GM13977 (cell line): ENCODE results near the gene TNFAIP8L2.
A peak's percentile ranks its signal among the peaks of the same experiment; 100 is the strongest.

Source experiments
- DNase-seq: peaks from one replicate; pipeline ENCODE4 v3.0.0; 2012; ENCODE audit warnings: low spot score
- in situ Hi-C: fragments of 300-500 bp; cut with MboI; formaldehyde crosslinking; loops from one replicate; pipeline ENCODE4 v1.12.0; 2022; ENCODE audit warnings: low sequenced_read_pairs, low pct_unique_long_range_greater_than_20kb, mixed read lengths, inconsistent platforms; ENCODE audit not compliant: unreplicated experiment
- TF ChIP-seq, protein P1 (sequence below): IDR thresholded peaks from 2 replicates; pipeline ENCODE4 v1.5.1; 2012; ENCODE audit warnings: mild to moderate bottlenecking, control low read depth; ENCODE audit not compliant: insufficient read depth; ENCODE audit errors: extremely low read depth, missing control alignments

TNFAIP8L2 gene

GRCh38 chr1:151158326-151158725 is 1.9 kb downstream of the TNFAIP8L2 start:
- no peak for DNase-seq
- TF ChIP-seq, protein P1, sequence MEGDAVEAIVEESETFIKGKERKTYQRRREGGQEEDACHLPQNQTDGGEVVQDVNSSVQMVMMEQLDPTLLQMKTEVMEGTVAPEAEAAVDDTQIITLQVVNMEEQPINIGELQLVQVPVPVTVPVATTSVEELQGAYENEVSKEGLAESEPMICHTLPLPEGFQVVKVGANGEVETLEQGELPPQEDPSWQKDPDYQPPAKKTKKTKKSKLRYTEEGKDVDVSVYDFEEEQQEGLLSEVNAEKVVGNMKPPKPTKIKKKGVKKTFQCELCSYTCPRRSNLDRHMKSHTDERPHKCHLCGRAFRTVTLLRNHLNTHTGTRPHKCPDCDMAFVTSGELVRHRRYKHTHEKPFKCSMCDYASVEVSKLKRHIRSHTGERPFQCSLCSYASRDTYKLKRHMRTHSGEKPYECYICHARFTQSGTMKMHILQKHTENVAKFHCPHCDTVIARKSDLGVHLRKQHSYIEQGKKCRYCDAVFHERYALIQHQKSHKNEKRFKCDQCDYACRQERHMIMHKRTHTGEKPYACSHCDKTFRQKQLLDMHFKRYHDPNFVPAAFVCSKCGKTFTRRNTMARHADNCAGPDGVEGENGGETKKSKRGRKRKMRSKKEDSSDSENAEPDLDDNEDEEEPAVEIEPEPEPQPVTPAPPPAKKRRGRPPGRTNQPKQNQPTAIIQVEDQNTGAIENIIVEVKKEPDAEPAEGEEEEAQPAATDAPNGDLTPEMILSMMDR, result no peak
- in situ Hi-C loops, result no loop called here

DNA sequence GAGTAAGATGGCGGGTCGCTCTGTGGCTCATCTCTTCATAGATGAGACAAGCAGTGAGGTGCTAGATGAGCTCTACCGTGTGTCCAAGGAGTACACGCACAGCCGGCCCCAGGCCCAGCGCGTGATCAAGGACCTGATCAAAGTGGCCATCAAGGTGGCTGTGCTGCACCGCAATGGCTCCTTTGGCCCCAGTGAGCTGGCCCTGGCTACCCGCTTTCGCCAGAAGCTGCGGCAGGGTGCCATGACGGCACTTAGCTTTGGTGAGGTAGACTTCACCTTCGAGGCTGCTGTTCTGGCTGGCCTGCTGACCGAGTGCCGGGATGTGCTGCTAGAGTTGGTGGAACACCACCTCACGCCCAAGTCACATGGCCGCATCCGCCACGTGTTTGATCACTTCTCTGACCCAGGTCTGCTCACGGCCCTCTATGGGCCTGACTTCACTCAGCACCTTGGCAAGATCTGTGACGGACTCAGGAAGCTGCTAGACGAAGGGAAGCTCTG is 2.4 kb downstream of the TNFAIP8L2 start:
- TF ChIP-seq, protein P1, result no peak
- in situ Hi-C loops, result no loop called here
- no peak for DNase-seq

DNA sequence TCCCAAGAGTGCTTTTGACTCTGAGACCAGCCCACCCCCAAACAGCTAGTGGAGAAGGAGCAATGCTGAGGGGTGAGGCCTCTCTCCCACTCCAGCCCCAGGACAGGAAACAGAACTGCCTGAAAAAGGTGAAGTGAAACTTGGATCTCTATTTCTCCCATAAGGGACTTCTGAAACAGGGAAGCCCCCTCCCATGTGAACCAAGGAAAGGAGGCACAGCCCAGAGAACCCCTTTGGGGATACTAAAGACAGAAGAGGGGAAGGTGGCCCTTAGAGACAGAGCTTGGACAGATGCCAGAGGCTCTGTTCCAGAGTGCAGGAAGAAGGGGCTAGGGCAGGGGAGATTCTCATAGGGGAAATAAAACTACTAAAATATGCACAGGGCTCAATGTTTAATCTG is 2.9 kb downstream of the TNFAIP8L2 start:
- in situ Hi-C loops, result no loop called here
- TF ChIP-seq, protein P1, result no peak
- DNase-seq, result no peak

GRCh38 chr1:151164732-151165280 is 8.4 kb downstream of the TNFAIP8L2 start:
- TF ChIP-seq, protein P1, result no peak
- no peak for DNase-seq
- in situ Hi-C loops, result no loop called here

DNA sequence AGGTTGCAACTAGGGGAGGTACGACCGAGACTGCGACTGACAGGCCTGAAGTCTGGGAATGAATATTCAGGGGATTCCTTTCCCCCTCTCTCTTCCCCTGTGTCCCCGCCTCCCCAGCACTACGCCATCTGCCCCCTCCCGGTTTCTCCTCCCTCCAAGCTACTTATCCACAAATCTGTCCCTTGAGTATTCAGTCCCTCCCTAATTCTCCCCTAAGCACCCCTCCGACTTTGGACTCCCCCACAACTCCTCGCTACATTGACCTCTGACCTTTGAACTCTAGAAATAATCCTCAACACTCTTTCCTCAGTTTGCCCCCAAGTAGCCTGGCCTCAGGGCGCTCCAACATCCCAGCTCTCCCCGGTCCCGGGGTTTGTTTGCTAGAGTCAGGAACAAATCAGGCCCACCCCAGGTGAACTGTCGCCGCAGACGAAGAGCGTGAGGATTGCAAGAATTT is 8.9 kb downstream of the TNFAIP8L2 start:
- in situ Hi-C loops, result no loop called here
- TF ChIP-seq, protein P1, result no peak
- no peak for DNase-seq

DNA sequence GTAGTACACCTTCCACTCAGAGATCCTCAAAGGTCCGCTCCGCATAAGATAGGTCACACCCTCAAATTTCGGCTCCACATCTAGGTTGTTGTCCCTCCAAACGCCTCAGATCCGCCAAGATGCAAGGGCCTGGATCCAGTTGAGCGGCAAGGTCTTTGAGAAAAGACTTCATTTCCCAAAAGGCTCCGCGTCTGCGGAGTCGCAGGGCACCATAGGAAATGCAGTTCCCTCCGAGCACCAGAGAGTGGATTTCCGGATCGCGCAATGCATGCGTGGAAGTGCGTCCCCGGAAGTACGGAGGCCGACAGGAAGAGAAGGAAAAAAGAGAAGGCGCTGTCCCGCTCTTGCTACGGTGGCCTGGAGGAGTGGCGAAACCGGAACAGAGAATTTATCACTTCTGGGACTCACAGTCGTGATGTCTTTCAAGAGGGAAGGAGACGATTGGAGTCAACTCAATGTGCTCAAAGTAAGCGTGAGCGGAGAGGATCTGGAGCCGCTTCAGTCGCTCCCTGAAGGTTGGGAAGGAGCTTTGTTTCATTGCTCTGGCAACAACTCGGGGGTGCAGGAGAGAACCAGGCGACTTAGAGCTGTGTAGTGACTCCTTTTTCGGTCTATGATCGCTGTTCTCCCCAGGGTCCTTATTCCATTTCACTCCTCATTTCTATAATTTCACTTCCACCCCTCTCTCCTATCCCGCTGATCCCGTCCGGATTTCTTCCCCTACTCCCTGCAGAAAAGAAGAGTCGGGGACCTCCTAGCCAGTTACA is 9.5 kb downstream of the TNFAIP8L2 start, which contains the start of the genes LYSMD1 and SCNM1:
LYSMD1 (minus strand) TSS at position 165 of the 767 bp plus-strand sequence. CDS start 644 bp downstream, outside the sequence.
SCNM1 (plus strand) TSS at position 407 of the 767 bp plus-strand sequence; CDS start at position 416, 9 bp downstream.
- TF ChIP-seq, protein P1, result no peak
- in situ Hi-C loops, result no loop called here
- peak; percentile 92 for DNase-seq
